Panc1 (cell line): ENCODE data around the gene TTC28. TPM values are rescaled to one million over a fixed set of nuclear protein-coding genes. Genes with fewer than 3 reads are reported as not detected.

Experiments
- ATAC-seq: fragments of 200-7000 bp; cut with Tn5 transposase; 2 replicates; pipeline ENCODE4 v1.9.1; 2020; ENCODE audit warnings: mild to moderate bottlenecking, moderate library complexity
- BruUV-seq: library from RNA; stranded (reverse); fragments of 400-500 nt; replicated peaks from 2 replicates; lab custom pipeline; 2021; lab: Mats Ljungman, UMichigan
- CTCF ChIA-PET: fragments of 300-600 bp; sonication (Branson Sonifier 250); formaldehyde crosslinking; loops from one replicate; lab custom pipeline; 2022; ENCODE audit warnings: antibody characterized with exemption; lab: Charles Lee
- POLR2A ChIA-PET: fragments of 300-600 bp; sonication (Branson Sonifier 250); formaldehyde crosslinking; loops from one replicate; lab custom pipeline; 2022; ENCODE audit warnings: antibody characterized with exemption; lab: Charles Lee
- DNase-seq: peaks from one replicate; pipeline ENCODE4 v3.0.0-alpha.2; 2010; ENCODE audit warnings: low read depth, low spot score
- H3K27ac ChIP-seq: 2 replicates; pipeline ENCODE4 v1.5.1; 2011; ENCODE audit warnings: mild to moderate bottlenecking, low read length, inconsistent platforms
- H3K27me3 ChIP-seq: fragments of 200-500 bp; sonication (Bioruptor generic); 2 replicates; pipeline ENCODE4 v1.6.0; 2014; ENCODE audit warnings: low read length, inconsistent platforms; ENCODE audit not compliant: control insufficient read depth, insufficient read depth
- H3K36me3 ChIP-seq: fragments of 200-500 bp; sonication (Bioruptor generic); 2 replicates; pipeline ENCODE4 v1.5.1; 2014; ENCODE audit warnings: inconsistent platforms, mild to moderate bottlenecking, low read length, moderate library complexity; ENCODE audit not compliant: control insufficient read depth, insufficient read depth
- H3K4me1 ChIP-seq: 2 replicates; pipeline ENCODE4 v1.5.1; 2011; ENCODE audit warnings: inconsistent platforms, mild to moderate bottlenecking, low read length, moderate library complexity; ENCODE audit not compliant: control insufficient read depth, insufficient read depth
- H3K4me3 ChIP-seq, 2 experiments: 2 replicates each; pipeline ENCODE4 v1.5.1; 2011 to 2012; ENCODE audit warnings: low read depth in 2 of 2, low read length in 2 of 2, mild to moderate bottlenecking in 2 of 2, inconsistent platforms in 1 of 2, moderate library complexity in 1 of 2
- H3K9me3 ChIP-seq: fragments of 200-500 bp; sonication (Bioruptor generic); 2 replicates; pipeline ENCODE4 v1.5.1; 2014; ENCODE audit warnings: low read depth, mild to moderate bottlenecking, inconsistent platforms, low read length, moderate library complexity; ENCODE audit not compliant: control insufficient read depth, insufficient read depth
- POLR2AphosphoS5 ChIP-seq: IDR thresholded peaks from 2 replicates; pipeline ENCODE4 v1.6.1; 2012; ENCODE audit warnings: mild to moderate bottlenecking, low read depth, low read length, moderate library complexity
- SIN3A ChIP-seq: IDR thresholded peaks from 2 replicates; pipeline ENCODE4 v1.6.1; 2012; ENCODE audit warnings: low read depth, mild to moderate bottlenecking, low read length, moderate library complexity, borderline replicate concordance; ENCODE audit not compliant: insufficient read depth
- TCF7L2 ChIP-seq: IDR thresholded peaks from 2 replicates; pipeline ENCODE4 v1.6.1; 2011; ENCODE audit warnings: mild to moderate bottlenecking, low read depth, low read length, inconsistent platforms
- in situ Hi-C: cut with HindIII; loops from 2 replicates; pipeline ENCODE4 v1.10.0; 2016; ENCODE audit warnings: low sequenced_read_pairs, low pct_unique_long_range_greater_than_20kb
- intact Hi-C: fragments of 100-400 bp; cut with micrococcal nuclease; formaldehyde crosslinking; loops from one replicate; pipeline ENCODE4 v1.10.0; 2022; ENCODE audit not compliant: unreplicated experiment
- total RNA-seq: library from RNA; stranded (reverse); gene quantifications from one replicate; pipeline ENCODE4 v1.2.1, GENCODE V29; 2021; ENCODE audit not compliant: unreplicated experiment
- TF ChIP-seq, protein P1 (sequence below), 2 experiments: IDR thresholded peaks; 2 replicates each; pipeline ENCODE4 v1.6.1; 2011 to 2012; ENCODE audit warnings: low read depth in 2 of 2, control low read depth in 1 of 2, low read length in 1 of 2, mild to moderate bottlenecking in 1 of 2, moderate library complexity in 1 of 2; ENCODE audit not compliant: insufficient read depth in 1 of 2
- TF ChIP-seq, protein P2 (sequence below): fragments of 450-650 bp; IDR thresholded peaks from 2 replicates; pipeline ENCODE4 v1.5.1; 2017; ENCODE audit warnings: mild to moderate bottlenecking

TTC28 gene
- total RNA-seq, 1 experiment from 2014 or later = 24.8 TPM

DNA sequence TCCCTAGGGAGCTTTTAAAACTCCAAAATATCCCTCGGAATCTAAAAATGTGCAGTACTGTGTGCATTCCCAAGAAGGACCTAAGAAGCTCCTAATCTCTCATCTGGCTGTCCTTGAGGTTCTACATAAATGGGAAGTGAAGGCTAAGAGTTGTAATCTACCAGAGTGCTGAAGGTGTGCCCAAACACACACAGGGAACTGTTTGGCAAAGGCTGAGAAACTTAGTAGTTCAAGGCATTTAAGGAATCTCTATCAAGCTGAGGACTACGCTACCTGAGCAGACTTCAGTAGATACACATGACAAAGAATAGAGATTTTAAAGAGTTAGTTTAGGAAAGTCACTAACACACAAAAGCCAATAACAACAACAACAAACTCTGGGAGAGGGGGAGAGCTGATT, 71.1 kb downstream of the TTC28 start:
- TF ChIP-seq, protein P1, sequence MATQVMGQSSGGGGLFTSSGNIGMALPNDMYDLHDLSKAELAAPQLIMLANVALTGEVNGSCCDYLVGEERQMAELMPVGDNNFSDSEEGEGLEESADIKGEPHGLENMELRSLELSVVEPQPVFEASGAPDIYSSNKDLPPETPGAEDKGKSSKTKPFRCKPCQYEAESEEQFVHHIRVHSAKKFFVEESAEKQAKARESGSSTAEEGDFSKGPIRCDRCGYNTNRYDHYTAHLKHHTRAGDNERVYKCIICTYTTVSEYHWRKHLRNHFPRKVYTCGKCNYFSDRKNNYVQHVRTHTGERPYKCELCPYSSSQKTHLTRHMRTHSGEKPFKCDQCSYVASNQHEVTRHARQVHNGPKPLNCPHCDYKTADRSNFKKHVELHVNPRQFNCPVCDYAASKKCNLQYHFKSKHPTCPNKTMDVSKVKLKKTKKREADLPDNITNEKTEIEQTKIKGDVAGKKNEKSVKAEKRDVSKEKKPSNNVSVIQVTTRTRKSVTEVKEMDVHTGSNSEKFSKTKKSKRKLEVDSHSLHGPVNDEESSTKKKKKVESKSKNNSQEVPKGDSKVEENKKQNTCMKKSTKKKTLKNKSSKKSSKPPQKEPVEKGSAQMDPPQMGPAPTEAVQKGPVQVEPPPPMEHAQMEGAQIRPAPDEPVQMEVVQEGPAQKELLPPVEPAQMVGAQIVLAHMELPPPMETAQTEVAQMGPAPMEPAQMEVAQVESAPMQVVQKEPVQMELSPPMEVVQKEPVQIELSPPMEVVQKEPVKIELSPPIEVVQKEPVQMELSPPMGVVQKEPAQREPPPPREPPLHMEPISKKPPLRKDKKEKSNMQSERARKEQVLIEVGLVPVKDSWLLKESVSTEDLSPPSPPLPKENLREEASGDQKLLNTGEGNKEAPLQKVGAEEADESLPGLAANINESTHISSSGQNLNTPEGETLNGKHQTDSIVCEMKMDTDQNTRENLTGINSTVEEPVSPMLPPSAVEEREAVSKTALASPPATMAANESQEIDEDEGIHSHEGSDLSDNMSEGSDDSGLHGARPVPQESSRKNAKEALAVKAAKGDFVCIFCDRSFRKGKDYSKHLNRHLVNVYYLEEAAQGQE (IDR thresholded peaks at IDR 0.05; ENCODE audit: insufficient read depth in 1 of 2, low read depth in 2 of 2, low read length in 1 of 2) = no peak
- TF ChIP-seq SIN3A = no peak
- no peak for TF ChIP-seq POLR2AphosphoS5
- TF ChIP-seq, protein P2, sequence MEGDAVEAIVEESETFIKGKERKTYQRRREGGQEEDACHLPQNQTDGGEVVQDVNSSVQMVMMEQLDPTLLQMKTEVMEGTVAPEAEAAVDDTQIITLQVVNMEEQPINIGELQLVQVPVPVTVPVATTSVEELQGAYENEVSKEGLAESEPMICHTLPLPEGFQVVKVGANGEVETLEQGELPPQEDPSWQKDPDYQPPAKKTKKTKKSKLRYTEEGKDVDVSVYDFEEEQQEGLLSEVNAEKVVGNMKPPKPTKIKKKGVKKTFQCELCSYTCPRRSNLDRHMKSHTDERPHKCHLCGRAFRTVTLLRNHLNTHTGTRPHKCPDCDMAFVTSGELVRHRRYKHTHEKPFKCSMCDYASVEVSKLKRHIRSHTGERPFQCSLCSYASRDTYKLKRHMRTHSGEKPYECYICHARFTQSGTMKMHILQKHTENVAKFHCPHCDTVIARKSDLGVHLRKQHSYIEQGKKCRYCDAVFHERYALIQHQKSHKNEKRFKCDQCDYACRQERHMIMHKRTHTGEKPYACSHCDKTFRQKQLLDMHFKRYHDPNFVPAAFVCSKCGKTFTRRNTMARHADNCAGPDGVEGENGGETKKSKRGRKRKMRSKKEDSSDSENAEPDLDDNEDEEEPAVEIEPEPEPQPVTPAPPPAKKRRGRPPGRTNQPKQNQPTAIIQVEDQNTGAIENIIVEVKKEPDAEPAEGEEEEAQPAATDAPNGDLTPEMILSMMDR = no peak
- no peak for TF ChIP-seq TCF7L2
- intact Hi-C loops (no loop called here), in situ Hi-C loops (no loop called here)
- ATAC-seq = no peak
- Histone ChIP-seq H3K9me3 (no peaks in the 10 kb centered on the region), H3K27me3 (no peaks in the 10 kb centered on the region), H3K4me1 (no peaks in the 10 kb centered on the region), H3K27ac (no peak overlapping the region), H3K4me3 (no peak overlapping the region), H3K36me3 (no peaks in the 10 kb centered on the region)
- DNase-seq = no peak
- ChIA-PET CTCF (no interaction called here), POLR2A (no interaction called here)
- no TSS peak for BruUV-seq

DNA sequence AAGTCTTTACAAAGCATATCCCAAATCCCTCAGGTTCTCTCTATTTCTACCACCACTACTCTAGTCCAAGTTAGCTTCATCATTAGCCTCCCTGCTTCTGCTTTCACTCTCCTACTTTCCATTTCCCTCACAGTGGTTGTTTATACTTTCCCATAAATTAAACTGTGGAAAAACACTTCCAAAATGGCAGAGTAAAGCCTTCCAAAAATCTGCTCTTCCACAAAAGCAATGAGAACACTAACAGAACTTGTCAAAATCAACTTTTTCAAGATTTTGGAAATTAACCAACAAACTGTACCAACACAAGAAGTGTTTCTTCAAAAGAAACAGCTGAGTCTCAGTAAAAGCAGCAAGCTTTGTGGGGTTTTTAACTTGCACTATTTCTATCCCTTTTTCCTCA, 71.8 kb downstream of the TTC28 start:
- no TSS peak for BruUV-seq
- ATAC-seq (no peak), DNase-seq (no peak)
- Histone ChIP-seq H3K27me3 (no peaks in the 10 kb centered on the region), H3K4me3 (no peak overlapping the region), H3K27ac (no peak overlapping the region), H3K4me1 (no peaks in the 10 kb centered on the region), H3K36me3 (no peaks in the 10 kb centered on the region), H3K9me3 (no peaks in the 10 kb centered on the region)
- in situ Hi-C loops = no loop called here
- ChIA-PET POLR2A (no interaction called here), CTCF (no interaction called here)
- TF ChIP-seq, protein P2 = no peak
- TF ChIP-seq, protein P1 (IDR thresholded peaks at IDR 0.05; ENCODE audit: insufficient read depth in 1 of 2, low read depth in 2 of 2, low read length in 1 of 2) = no peak
- TF ChIP-seq SIN3A (no peak), POLR2AphosphoS5 (no peak), TCF7L2 (no peak)
- intact Hi-C loops = no loop called here
